HG02938 (cell line): Measurements from ENCODE around the gene KIAA2012.

ENCODE experiments used
- ATAC-seq: cut with Tn5 transposase; IDR thresholded peaks from one replicate; pipeline ENCODE4 v1.9.1; 2021; ENCODE audit warnings: mild to moderate bottlenecking, moderate library complexity; ENCODE audit not compliant: unreplicated experiment

Gene KIAA2012

DNA sequence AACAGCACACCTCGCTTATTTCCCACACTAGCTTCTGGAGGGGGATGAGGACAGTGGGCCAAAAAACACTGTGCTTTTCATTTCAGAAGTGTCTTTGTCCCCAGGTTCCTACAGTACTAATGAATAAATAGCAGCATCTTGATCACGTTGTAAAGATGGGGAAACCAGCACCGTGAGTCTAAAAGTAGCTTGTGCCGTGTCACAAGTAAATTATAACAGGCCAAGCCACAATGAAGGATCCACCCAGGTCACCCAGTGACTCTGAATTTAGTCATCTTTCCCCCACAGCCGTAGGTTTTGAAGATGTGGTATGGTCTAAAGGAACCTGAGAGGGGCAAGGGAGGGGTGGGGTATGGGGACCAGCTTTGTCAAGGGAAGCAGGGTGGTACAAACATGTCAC, 30.6 kb upstream of the KIAA2012 start:
- ATAC-seq, result no peak

DNA sequence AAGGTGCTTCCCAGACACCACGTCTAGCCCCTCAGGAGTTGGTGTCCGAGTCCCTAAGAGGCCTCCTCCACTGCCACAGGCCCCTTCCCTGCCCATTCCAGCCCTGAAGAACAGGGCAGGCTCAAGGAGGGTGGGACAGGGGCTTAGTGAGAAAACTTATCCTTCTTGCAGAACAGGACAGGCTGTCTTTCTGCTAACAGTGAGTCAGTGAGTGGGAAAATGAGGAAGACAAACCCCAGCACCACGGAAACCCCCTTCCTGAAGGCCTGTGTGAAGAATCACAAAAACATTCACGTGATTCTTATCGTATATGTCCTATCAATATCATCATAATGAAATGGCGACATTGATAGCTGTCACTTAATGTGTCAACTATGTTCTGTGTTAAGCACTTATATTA, 29.6 kb upstream of the KIAA2012 start:
- no peak for ATAC-seq

- ATAC-seq, result no peak
Measured at GRCh38 chr2:202044777-202045176, 28.3 kb upstream of the KIAA2012 start.

GRCh38 chr2:202046572-202046971, 26.5 kb upstream of the KIAA2012 start:
- ATAC-seq, result no peak

- no peak for ATAC-seq
Measured at GRCh38 chr2:202049092-202049728, 23.8 kb upstream of the KIAA2012 start.

- no peak for ATAC-seq
Measured at GRCh38 chr2:202049840-202050239, 23.2 kb upstream of the KIAA2012 start.

GRCh38 chr2:202050652-202051051, 22.4 kb upstream of the KIAA2012 start:
- ATAC-seq, result no peak

- no peak for ATAC-seq
Measured at GRCh38 chr2:202051499-202052161, 21.4 kb upstream of the KIAA2012 start.

GRCh38 chr2:202052235-202052634, 20.8 kb upstream of the KIAA2012 start:
- no peak for ATAC-seq

- ATAC-seq, result no peak
Measured at GRCh38 chr2:202054679-202055078, 18.4 kb upstream of the KIAA2012 start.

DNA sequence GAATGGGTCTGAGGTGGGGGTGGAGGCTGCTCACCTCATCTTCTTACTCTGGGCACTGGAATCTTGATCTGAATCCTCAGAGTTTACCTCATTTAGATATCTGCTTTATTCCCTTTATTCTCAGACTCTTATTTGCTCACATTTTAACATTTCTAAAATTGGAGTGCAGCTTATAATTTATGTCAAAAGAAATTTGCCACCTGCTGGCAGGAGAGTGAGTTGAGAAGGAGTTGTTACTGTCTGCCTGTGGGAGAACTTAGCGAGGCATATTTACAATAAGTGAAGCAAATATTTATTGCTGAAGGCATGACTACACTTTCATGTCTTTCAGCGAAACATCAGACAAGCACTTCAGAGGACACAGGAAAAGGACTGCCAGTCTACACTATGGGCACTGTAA, 16.4 kb upstream of the KIAA2012 start:
- no peak for ATAC-seq

DNA sequence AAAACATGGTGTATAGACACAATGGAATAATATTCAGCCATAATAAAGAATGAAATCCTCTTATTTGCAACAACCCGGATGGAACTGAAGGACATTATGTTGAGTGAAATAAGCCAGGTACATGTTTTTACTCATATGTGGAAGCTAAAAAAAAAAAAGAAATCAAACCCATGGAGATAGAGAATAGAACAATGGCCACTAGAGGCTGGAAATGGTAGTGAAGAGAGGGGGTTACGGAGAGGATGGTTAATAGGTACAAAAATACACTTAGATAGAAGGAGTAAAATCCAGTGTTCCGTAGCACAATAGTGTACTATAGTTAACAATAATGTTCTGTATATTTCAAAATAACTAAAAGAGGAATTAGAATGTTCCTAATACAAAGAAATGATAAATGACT, 12.8 kb upstream of the KIAA2012 start:
- no peak for ATAC-seq

DNA sequence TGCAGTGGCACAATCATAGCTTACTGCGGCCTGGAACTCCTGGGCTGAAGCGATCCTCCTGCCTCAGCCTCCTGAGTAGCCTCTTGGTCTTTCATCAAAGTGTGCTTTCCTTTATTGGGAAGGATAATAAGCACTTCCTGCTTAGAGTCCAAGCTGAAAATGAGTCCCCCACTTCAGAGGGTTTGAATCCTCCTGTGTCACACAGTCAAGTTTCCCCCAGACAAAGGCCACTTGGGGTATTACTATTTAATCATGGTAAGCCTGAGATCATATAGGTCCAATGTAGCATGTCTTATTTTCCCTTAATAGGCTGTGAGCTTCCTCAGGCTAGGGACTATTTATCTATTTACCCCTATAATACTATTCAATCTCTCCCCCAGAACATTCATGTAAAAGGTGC, 11.4 kb upstream of the KIAA2012 start:
- no peak for ATAC-seq

DNA sequence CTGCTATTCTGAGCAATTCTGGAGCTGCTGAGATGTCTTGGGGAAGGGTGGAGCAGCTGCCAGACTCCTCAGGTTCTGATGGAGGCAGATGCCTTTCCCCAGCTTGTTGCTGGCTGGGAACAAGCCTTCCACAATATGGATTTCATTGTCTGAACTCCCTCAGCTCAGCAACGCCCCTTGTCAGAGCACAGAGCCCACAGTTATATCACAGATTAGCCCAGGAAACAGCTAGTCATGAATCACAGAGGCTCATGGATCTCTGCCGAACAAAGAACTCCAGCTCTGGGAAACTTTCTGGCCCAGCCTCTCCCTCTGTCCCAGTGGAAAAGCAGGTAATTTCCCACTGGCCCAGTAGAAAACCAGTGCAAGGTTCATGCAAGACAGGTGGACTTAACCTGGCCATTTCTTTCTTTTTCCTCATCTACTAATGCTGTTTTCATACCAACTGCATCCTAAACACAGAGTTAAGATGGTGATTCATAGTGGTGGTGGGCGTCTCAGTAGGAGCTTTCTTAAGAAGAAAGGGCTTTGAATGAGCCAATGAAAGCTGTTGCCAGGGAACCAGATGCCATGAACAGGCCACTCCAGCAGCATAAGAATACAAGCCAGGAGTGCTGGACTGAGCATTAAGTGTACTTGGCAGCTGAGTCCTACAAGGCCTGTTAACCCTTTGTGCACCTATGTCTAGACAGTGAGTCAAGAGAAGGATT, 8.7 kb upstream of the KIAA2012 start:
- no peak for ATAC-seq

DNA sequence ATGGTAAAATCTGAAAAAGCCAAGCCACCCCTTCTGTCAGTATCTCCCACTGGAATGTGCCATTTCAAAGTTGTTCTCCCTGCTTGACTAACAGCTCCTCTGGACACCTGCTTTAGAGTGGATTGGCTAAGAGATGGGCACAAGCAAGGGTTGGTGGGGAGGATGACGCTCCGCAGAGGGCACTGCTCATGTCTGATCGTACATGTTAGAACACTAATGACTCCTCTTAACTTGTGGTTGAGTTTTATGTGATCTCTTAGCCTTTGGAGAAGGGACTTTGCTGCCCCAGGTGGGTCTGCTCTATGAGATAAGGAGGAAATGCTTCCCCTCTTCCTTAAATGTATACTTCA, 8.2 kb upstream of the KIAA2012 start:
- no peak for ATAC-seq

- ATAC-seq, result no peak
Measured at GRCh38 chr2:202065876-202066275, 7.2 kb upstream of the KIAA2012 start.

GRCh38 chr2:202066875-202067274, 6.2 kb upstream of the KIAA2012 start:
- no peak for ATAC-seq

- ATAC-seq, result no peak
Measured at GRCh38 chr2:202067589-202067988, 5.5 kb upstream of the KIAA2012 start.

- ATAC-seq, result no peak
Measured at GRCh38 chr2:202069170-202070067, 3.6 kb upstream of the KIAA2012 start.

DNA sequence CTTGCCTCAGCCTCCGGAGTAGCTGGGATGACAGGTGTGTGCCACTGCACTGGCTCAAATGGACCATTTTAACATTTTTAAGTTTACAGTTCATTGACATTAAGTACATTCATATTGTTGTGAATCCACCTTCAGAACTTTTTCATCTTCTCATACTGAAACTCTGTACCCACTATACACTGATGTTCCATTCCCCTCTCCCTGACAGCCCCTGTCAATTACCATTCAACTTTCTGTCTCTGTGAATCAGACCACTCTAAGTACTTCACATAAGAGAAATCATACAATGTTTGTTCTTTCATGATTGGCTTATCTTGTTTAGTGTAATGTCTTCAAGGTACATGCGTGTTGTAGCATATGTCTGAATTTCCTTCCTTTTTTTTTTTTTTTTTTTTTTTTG, 1.9 kb upstream of the KIAA2012 start:
- no peak for ATAC-seq

DNA sequence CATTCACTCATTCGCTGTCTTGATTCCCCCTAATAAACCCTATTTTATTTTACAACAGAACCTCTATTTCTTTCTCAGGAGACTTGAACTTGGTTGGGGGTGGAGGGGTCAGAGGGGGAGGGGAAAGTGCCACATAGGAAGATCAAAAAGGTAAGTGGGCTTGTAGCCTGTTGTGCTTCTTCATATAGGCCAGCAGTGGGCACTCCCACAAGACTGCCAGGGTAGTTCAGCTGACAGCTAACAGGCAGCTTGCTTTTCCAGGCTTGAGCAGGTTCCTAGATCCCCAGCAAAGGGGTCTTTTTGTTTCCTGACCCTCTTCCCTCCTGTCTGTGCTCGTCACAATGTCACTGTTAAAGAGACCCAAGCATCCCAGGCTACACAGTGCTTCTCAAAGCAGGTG, 829 bp upstream of the KIAA2012 start:
- ATAC-seq, result no peak
